ENCODE measurements around the gene CDK11B. TPM values are rescaled to one million over a fixed set of nuclear protein-coding genes. Genes with fewer than 3 reads are reported as not detected.

CDK11B gene
- total and polyA plus RNA-seq, 2 of the 8 experiments (the other 6 are each of a cell fraction or from before 2014, with no cell fraction given), result 11.1 to 31.9 TPM

- 14% methylated on average over 28 of the region's 79 CpGs; no CpG with 5 or more reads in 1 of the 2 experiments for WGBS, 2 experiments (ENCODE audit: extremely low coverage in 1 of 2, insufficient coverage in 1 of 2, insufficient read length in 1 of 2, insufficient replicate concordance in 2 of 2, low coverage in 1 of 2, low lambda C conversion rate in 2 of 2, missing lambda C conversion rate in 1 of 2)
- ChIA-PET CTCF (ENCODE audit: partially characterized antibody) (interaction anchor here (0.5 to 3.8 kb wide), 3 partner anchors 11 to 34 kb away, joined by 3 to 21 read pairs (median 3); no protein-coding TSS in a partner anchor), POLR2A (ENCODE audit: partially characterized antibody) (interaction anchor here (0.7 to 4.4 kb wide), 5 partner anchors 16 to 119 kb away, joined by 3 to 34 read pairs (median 3); partner anchors contain the start of genes ATAD3A and MIB2)
- Histone ChIP-seq H3K14ac (ENCODE audit: insufficient read length) (no peak overlapping the region), H3K18ac (ENCODE audit: extremely low read depth, low read length) (no peak overlapping the region; the same call in 1 of the 2 replicates), H3K36me3 (ENCODE audit: control insufficient read depth in 2 of 4, insufficient read depth in 4 of 4, low read length in 3 of 4) (no peaks in the 10 kb centered on the region), H2BK20ac (ENCODE audit: low read length) (no peak overlapping the region), H3K9me3 (ENCODE audit: insufficient read depth in 2 of 2, low read depth in 1 of 2, low read length in 1 of 2) (no peaks in the 10 kb centered on the region), H2BK120ac (replicated peaks; ENCODE audit: low read depth, low read length) (no peak overlapping the region), H3K23ac (ENCODE audit: insufficient read length) (no peak overlapping the region), H3K27me3 (replicated peaks in 1 of 4; ENCODE audit: control insufficient read depth in 3 of 4, extremely low read depth in 1 of 4, insufficient read depth in 3 of 4, low read length in 3 of 4) (peaks cover 8 to 23% (median 14%) of the 10 kb centered on the region in 4 experiments; a peak in 6 of 7 replicates), H2BK5ac (ENCODE audit: low read depth, low read length) (no peak overlapping the region), H4K20me1 (replicated peaks in 1 of 2; ENCODE audit: control insufficient read depth in 1 of 2, insufficient read depth in 2 of 2, low read length in 2 of 2) (peaks cover 0 to 7% of the 10 kb centered on the region in 2 experiments), H3K79me1 (ENCODE audit: low read depth, low read length) (no peaks in the 10 kb centered on the region), H3K23me2 (ENCODE audit: low read depth, low read length) (peaks cover 9% of the 10 kb centered on the region; the same call in 1 of the 2 replicates), H4K91ac (replicated peaks; ENCODE audit: insufficient read length, low read length) (no peak overlapping the region), H2AK5ac (ENCODE audit: low read depth, low read length) (no peak overlapping the region), H2BK12ac (ENCODE audit: low read depth, low read length) (no peak overlapping the region), H2AFZ (ENCODE audit: low read length) (no peak overlapping the region), H4K5ac (ENCODE audit: insufficient read length, low read depth, low read length) (no peak overlapping the region), H3K56ac (replicated peaks; ENCODE audit: insufficient read length, low read depth, low read length) (no peak overlapping the region), H3K79me2 (ENCODE audit: control insufficient read depth in 1 of 2, insufficient read depth in 2 of 2, low read length in 2 of 2) (no peaks in the 10 kb centered on the region), H4K8ac (ENCODE audit: extremely low read depth, insufficient read depth, low read length) (peak overlapping the region; percentile 68), H3K9ac (replicated peaks in 1 of 4; ENCODE audit: extremely low read depth in 1 of 4, low read depth in 3 of 4, low read length in 3 of 4) (no peak overlapping the region), H3K4me3 (ENCODE audit: extremely low read depth in 1 of 4, insufficient read depth in 2 of 4, low read depth in 3 of 4, low read length in 4 of 4) (peak overlapping the region; percentile 14 to 70 (median 20); a peak in 5 of 8 replicates), H3K4ac (replicated peaks; ENCODE audit: insufficient read length, low read depth, low read length) (no peak overlapping the region), H3K27ac (ENCODE audit: low read depth, low read length) (no peak overlapping the region), H3K4me1 (replicated peaks in 1 of 4; ENCODE audit: control insufficient read depth in 3 of 4, insufficient read depth in 4 of 4, low read length in 3 of 4) (peaks cover 0 to 6% (median 2%) of the 10 kb centered on the region in 4 experiments; a peak in 4 of 7 replicates), H2BK15ac (ENCODE audit: low read length) (no peak overlapping the region), H3K4me2 (ENCODE audit: insufficient read depth in 1 of 2, low read depth in 2 of 2, low read length in 2 of 2) (peak overlapping the region; percentile 49 to 71)
- peak in 1 of 2 experiments; percentile 70 for DNase-seq (ENCODE audit: low read depth in 1 of 2, low spot score in 2 of 2)
- FAIRE-seq, result no peak
- no peak for TF ChIP-seq USF2 (IDR thresholded peaks at IDR 0.05; ENCODE audit: low read length)
- no peak for TF ChIP-seq MAFK (IDR thresholded peaks at IDR 0.05; ENCODE audit: low read depth, low read length)
- no peak for TF ChIP-seq RFX5 (IDR thresholded peaks at IDR 0.05; ENCODE audit: borderline replicate concordance, low read depth, low read length)
- TF ChIP-seq EGR1 (IDR thresholded peaks at IDR 0.05; ENCODE audit: borderline replicate concordance, low read depth, low read length), result no peak
- TF ChIP-seq SP4 (IDR thresholded peaks at IDR 0.05; ENCODE audit: low read length), result no peak
- no peak for TF ChIP-seq JUND (IDR thresholded peaks at IDR 0.05; ENCODE audit: low read length)
- no peak for TF ChIP-seq SUZ12 (IDR thresholded peaks at IDR 0.05; ENCODE audit: low read length)
- no peak for TF ChIP-seq SP2 (IDR thresholded peaks at IDR 0.05; ENCODE audit: low read length)
- TF ChIP-seq KDM1A (IDR thresholded peaks at IDR 0.05; ENCODE audit: borderline replicate concordance, low read length), result no peak
- TF ChIP-seq ZNF274 (IDR thresholded peaks at IDR 0.05; ENCODE audit: borderline replicate concordance, extremely low read depth, low read length), result no peak
- TF ChIP-seq FOSL1 (IDR thresholded peaks at IDR 0.05; ENCODE audit: insufficient read depth, low read depth, low read length), result no peak
These were observed 27.6 kb downstream of the CDK11B start for GRCh38 chr1:1630965-1631781.
